Measurements from ENCODE around the gene NR5A2. TPM values are rescaled to one million over a fixed set of nuclear protein-coding genes. Genes with fewer than 3 reads are reported as not detected.

NR5A2 gene
- total RNA-seq, 1 experiment from 2014 or later = 4.7 TPM

GRCh38 chr1:200213921-200214320 lies 186.4 kb downstream of the NR5A2 start:
- Histone ChIP-seq H3K4me1 (ENCODE audit: insufficient read depth, low read length) (no peaks in the 10 kb centered on the region), H2BK5ac (ENCODE audit: insufficient read length, low read length) (no peak overlapping the region), H2BK15ac (ENCODE audit: low read depth, low read length) (no peak overlapping the region), H3K27ac (ENCODE audit: insufficient read length, low read depth, low read length) (no peak overlapping the region), H3K9ac (ENCODE audit: extremely low read depth, insufficient read length, low read length) (no peak overlapping the region), H3T11ph (ENCODE audit: low read length) (no peak overlapping the region), H3K79me1 (ENCODE audit: insufficient read depth, low read depth, low read length, poor library complexity, severe bottlenecking) (no peaks in the 10 kb centered on the region), H4K91ac (ENCODE audit: insufficient read length, low read depth, low read length) (no peak overlapping the region), H3K4ac (ENCODE audit: low read depth, low read length) (no peak overlapping the region), H3K9me3 (ENCODE audit: control insufficient read depth, low read depth, low read length) (no peaks in the 10 kb centered on the region), H3K79me2 (ENCODE audit: insufficient read depth, low read length) (no peaks in the 10 kb centered on the region), H4K8ac (replicated peaks; ENCODE audit: insufficient read length, low read depth, low read length) (no peak overlapping the region), H2AFZ (ENCODE audit: low read length) (no peak overlapping the region), H3K18ac (ENCODE audit: insufficient read length, low read depth, low read length) (no peak overlapping the region), H2BK120ac (ENCODE audit: low read depth, low read length, poor library complexity, severe bottlenecking) (no peak overlapping the region), H2BK20ac (ENCODE audit: low read depth, low read length, poor library complexity, severe bottlenecking) (no peak overlapping the region), H3K4me2 (ENCODE audit: insufficient read depth, insufficient read length, low read length) (no peak overlapping the region), H3K23me2 (ENCODE audit: insufficient read length, low read depth, low read length, poor library complexity, severe bottlenecking) (no peaks in the 10 kb centered on the region), H4K20me1 (ENCODE audit: control insufficient read depth, insufficient read depth, insufficient read length) (no peaks in the 10 kb centered on the region), H2BK12ac (ENCODE audit: insufficient read length, low read depth, low read length) (no peak overlapping the region), H2AK5ac (ENCODE audit: insufficient read length, low read length) (no peak overlapping the region), H3K14ac (ENCODE audit: insufficient read depth, low read length) (no peak overlapping the region), H3K27me3 (ENCODE audit: insufficient read depth, low read length) (no peaks in the 10 kb centered on the region), H4K5ac (ENCODE audit: insufficient read length, low read depth, low read length) (no peak overlapping the region), H3K23ac (ENCODE audit: insufficient read length, low read depth, low read length) (no peak overlapping the region), H3K56ac (ENCODE audit: insufficient read length, low read depth, low read length) (no peak overlapping the region)
- Mint-ChIP-seq H3K27ac (no peak overlapping the region), H3K36me3 (ENCODE audit: insufficient read depth in 1 of 3, low read depth in 3 of 3) (peaks cover 0 to 15% (median 3%) of the 10 kb centered on the region in 3 experiments; a peak in 3 of 7 replicates), H3K9me3 (peaks cover 5 to 11% of the 10 kb centered on the region in 2 experiments; a peak in 3 of 5 replicates), H3K4me3 (no peak overlapping the region), H3K27me3 (ENCODE audit: low read depth) (no peaks in the 10 kb centered on the region; the same call in 1 of the 2 replicates), H3K4me1 (0 out of 4 replicates have a peak, but pooled peaks cover 0 to 4% of the 10 kb centered on the region in 2 experiments)
- no CpG with 5 or more reads among the region's 15 CpGs for WGBS (ENCODE audit: extremely low coverage, insufficient read length, low lambda C conversion rate)
- DNase-seq = no peak
- TF ChIP-seq, protein P1, sequence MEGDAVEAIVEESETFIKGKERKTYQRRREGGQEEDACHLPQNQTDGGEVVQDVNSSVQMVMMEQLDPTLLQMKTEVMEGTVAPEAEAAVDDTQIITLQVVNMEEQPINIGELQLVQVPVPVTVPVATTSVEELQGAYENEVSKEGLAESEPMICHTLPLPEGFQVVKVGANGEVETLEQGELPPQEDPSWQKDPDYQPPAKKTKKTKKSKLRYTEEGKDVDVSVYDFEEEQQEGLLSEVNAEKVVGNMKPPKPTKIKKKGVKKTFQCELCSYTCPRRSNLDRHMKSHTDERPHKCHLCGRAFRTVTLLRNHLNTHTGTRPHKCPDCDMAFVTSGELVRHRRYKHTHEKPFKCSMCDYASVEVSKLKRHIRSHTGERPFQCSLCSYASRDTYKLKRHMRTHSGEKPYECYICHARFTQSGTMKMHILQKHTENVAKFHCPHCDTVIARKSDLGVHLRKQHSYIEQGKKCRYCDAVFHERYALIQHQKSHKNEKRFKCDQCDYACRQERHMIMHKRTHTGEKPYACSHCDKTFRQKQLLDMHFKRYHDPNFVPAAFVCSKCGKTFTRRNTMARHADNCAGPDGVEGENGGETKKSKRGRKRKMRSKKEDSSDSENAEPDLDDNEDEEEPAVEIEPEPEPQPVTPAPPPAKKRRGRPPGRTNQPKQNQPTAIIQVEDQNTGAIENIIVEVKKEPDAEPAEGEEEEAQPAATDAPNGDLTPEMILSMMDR (conservative IDR thresholded peaks at IDR 0.05) = no peak

All from H9 (cell line).